ENCODE measurements around the gene TUBGCP3. TPM values are rescaled to one million over a fixed set of nuclear protein-coding genes. Genes with fewer than 3 reads are reported as not detected.

TUBGCP3 gene
- total RNA-seq, 1 experiment from 2014 or later: 13.8 TPM

GRCh38 chr13:112447761-112448603, 140.0 kb downstream of the TUBGCP3 start:
- DNase-seq (ENCODE audit: low spot score): no peak
- in situ Hi-C loops (cut with HindIII; ENCODE audit: low sequenced_read_pairs): no loop called here

GRCh38 chr13:112447306-112447705, 140.6 kb downstream of the TUBGCP3 start:
- DNase-seq (ENCODE audit: low spot score): no peak
- in situ Hi-C loops (cut with HindIII; ENCODE audit: low sequenced_read_pairs): no loop called here

DNA sequence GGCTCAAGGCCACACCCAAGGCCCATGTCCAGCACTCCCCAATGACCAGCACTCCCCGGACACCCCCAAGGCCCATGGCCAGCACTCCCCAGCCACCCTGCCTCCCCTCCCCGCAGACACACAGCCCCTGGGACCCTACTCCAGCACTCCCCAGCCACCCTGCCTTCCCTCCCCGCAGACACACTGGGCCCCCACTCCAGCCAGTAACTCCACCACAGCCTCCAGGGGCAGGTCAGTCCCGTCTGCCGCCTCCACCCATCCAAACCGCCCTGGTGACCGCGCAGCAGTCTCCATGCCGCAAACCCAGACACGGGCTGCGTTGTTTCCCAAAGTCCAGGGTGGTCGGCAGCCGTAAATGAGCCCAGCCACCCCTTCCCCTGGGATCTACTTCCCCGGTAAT, 141.1 kb downstream of the TUBGCP3 start:
- no peak for DNase-seq (ENCODE audit: low spot score)
- in situ Hi-C loops (cut with HindIII; ENCODE audit: low sequenced_read_pairs): no loop called here

DNA sequence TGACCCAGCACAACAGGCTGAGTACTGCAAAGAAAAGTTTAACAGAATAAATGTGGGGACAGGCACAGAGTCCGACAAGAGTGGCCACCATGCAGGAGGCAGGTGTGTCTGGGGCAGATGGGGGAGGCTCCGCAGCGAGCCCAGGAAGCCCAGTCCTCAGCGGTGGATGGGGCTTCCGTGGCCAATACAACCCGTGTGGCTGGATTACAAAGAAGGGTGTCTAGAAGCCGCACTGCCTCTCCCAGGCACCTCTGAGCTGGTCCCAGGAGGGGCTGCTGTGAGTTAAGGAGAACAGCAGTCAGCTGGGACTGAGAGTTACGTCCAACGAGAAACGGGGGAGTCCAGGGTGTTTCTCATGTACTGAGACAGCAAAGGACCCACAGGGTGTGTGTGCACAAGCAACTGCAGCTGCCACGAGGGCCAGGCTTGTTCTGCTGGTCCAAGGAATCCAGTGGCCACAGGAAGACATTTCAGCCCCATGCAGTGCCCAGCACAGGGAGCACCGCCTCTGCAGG, 141.5 kb downstream of the TUBGCP3 start:
- no peak for DNase-seq (ENCODE audit: low spot score)
- in situ Hi-C loops (cut with HindIII; ENCODE audit: low sequenced_read_pairs): no loop called here

DNA sequence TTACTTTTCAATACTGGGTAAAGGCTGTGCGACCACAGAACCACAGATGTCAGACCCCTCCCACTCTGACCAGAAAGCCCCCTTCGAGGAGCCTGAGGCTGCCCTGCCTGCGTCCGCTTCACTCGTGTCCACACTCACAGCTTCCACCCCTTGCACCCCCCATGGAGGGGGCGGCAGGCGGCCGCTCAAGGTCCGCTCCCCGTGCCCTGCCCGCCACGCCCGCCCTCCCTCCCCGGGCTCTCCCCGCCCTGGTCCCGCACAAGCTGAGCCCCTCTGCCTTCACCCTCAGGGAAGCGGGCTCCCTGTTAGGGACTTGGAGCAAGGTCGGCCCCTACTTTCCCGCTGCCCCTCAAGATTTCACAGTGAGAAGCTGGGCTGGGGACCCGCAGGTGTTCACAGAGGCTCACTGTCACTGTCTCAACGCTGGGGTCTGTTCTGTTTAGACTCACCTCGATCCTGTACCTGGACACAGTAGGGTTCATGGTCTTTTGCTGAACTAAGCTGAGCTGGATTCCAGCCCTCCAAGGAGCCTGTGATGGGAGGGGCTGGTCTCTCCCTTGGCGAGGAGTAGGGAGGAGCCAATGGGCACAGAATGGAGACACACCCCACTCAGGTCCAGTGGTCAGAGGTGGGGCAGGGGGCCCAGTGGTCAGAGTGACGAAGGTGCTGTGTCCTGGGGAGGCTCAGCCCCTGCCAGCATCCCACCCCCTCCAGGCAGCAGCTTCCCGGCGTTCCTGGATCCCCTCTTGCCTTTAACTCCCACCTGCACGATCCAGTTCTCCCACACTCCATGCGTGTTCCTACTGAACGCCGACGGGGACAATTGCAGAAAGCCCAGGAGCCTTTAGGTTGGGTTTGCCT, 142.3 kb downstream of the TUBGCP3 start:
- DNase-seq (ENCODE audit: low spot score): no peak

DNA sequence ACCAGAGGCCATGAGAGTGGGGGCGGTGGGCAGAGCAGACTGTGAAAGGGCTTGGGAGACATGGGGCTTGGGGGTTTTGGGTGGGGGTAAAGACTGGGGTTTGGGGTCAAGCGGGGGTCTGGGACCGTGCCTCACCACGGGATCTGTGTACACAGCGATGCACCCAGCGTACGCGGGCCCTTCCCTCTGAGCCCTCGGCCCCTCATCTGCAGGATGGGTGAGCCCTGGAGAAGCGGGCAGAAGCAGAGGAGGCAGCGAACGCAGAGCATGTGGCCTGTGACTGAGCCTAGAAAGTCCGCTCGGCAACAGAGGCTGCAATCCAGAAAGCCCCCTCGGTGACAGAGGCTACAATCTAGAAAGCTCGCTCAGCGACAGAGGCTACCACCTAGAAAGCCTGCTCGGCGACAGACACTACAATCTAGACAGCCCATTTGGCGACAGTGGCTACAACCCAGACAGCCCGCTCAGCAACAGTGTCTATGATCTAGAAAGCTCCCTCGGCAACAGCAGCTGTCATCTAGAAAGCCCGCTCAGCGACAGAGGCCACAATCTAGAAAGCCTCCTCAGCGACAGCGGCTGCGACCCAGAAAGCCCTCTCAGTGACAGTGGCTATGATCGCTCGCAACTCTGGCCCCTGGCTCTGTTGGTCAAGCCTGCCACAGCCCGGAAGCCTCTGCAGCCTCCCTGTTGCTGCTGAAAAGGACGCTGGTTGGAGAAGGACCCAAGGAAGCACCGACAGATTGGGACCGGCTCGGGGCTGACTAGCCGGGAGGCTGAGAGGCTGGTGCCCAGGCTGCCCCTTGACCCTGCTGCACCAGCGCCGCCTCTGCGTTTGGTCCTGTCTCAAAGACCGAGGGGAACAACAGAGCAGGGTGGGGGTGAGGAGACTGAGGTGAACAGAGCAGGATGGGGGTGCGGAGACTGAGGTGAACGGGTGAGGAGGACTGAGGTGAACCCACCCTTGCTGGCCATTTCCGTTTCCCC, 143.2 kb downstream of the TUBGCP3 start:
- DNase-seq (ENCODE audit: low spot score): no peak
- in situ Hi-C loops (cut with HindIII; ENCODE audit: low sequenced_read_pairs): no loop called here

More for the DNA sequence above, 142.3 kb downstream of the TUBGCP3 start:
- in situ Hi-C loops (cut with HindIII; ENCODE audit: low sequenced_read_pairs): no loop called here

GRCh38 chr13:112443995-112444311, 144.0 kb downstream of the TUBGCP3 start:
- in situ Hi-C loops (cut with HindIII; ENCODE audit: low sequenced_read_pairs): no loop called here

GRCh38 chr13:112443191-112443994, 144.6 kb downstream of the TUBGCP3 start:
- in situ Hi-C loops (cut with HindIII; ENCODE audit: low sequenced_read_pairs): no loop called here
- no peak for DNase-seq (ENCODE audit: low spot score)

More at GRCh38 chr13:112443995-112444311, 144.0 kb downstream of the TUBGCP3 start:
- peak; percentile 22 for DNase-seq (ENCODE audit: low spot score)

DNA sequence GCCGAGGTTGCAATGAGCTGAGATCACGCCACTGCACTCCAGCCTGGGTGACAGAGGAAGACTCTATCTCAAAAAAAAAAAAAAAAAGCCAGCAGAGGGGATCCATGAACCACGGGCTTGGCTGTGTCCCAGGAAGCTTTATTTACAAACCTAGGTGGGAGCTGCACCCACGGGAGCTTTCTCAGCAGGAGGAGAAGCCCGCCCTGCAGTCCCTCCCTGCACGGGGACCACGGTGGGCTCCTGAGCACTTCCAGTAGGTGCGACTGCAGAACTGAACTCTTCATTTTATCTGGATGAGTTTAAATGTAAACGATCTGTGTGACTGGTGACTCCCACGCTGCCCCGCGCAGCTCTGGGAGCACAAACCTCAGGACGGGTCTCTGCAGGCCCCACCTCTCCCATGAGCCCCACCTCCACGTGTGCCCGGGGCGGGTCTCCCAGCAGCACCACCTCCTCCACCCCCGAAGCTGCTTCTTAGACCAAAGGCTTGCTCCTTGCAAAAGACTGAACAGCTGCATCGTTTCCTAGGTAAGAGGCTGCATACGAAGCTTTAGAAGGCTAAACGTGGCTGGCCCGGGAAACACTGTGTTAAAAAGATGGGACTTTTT, 145.4 kb downstream of the TUBGCP3 start:
- in situ Hi-C loops (cut with HindIII; ENCODE audit: low sequenced_read_pairs): no loop called here
- DNase-seq (ENCODE audit: low spot score): no peak

- no peak for DNase-seq (ENCODE audit: low spot score)
- in situ Hi-C loops (cut with HindIII; ENCODE audit: low sequenced_read_pairs): no loop called here
Measured at GRCh38 chr13:112441779-112442310, 146.1 kb downstream of the TUBGCP3 start.

DNA sequence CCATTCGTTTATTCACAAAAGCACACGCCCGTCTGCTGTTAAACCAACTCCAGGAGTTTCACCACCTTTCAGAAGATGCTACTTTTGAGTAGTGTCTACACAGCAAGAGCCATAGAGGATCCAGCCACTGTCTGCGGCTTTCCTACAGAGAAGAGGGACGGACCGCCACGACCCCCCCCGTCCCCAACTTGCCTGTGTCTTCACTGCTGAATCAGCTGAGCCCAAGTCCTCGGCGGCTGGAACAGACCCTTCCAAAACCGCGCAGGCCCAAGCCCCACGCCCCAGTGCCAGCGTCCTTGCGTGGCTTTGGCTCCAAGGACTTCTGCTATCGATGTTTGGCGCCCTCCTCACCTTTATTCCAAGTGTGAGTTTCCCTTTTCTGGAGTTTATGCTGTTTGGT, 146.7 kb downstream of the TUBGCP3 start:
- DNase-seq (ENCODE audit: low spot score): no peak

GRCh38 chr13:112438515-112438914, 149.4 kb downstream of the TUBGCP3 start:
- no peak for DNase-seq (ENCODE audit: low spot score)
- in situ Hi-C loops (cut with HindIII; ENCODE audit: low sequenced_read_pairs): no loop called here

More for the DNA sequence above, 146.7 kb downstream of the TUBGCP3 start:
- in situ Hi-C loops (cut with HindIII; ENCODE audit: low sequenced_read_pairs): no loop called here

GRCh38 chr13:112438094-112438493, 149.9 kb downstream of the TUBGCP3 start:
- no peak for DNase-seq (ENCODE audit: low spot score)
- in situ Hi-C loops (cut with HindIII; ENCODE audit: low sequenced_read_pairs): no loop called here

DNA sequence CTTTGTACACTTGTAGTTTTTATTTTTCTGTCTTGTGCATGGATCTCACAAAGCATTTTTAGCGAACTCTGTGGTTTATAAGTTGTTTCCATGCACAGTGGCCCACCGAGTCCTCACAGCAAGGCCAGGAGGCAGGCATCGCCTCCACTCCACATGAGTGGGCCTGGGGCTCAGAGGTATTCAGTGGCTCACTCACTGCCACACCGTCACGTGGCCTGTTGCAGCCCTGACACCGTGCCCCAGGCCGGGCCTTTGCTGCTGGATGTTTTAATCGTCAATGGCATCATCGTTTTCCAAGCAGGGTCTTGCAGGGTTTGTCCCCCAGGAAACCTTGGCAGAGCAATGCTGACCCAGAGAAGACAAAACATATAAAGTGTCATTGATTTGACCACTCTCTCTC, 152.0 kb downstream of the TUBGCP3 start:
- DNase-seq (ENCODE audit: low spot score): no peak
- in situ Hi-C loops (cut with HindIII; ENCODE audit: low sequenced_read_pairs): no loop called here

All from G401 (cell line).